H9 (cell line): ENCODE measurements around the gene LRP1B. TPM values are rescaled to one million over a fixed set of nuclear protein-coding genes. Genes with fewer than 3 reads are reported as not detected.

Experiments used
- DNase-seq: peaks from one replicate; pipeline ENCODE4 v3.0.0-alpha.2; 2017
- H2AFZ ChIP-seq: one replicate; pipeline ENCODE4 v1.6.1; 2013; ENCODE audit warnings: mild to moderate bottlenecking, low read length, control low read depth, moderate library complexity
- H2AK5ac ChIP-seq: 2 replicates; pipeline ENCODE4 v1.6.1; 2013; ENCODE audit warnings: low read length, control low read depth, mixed read lengths; ENCODE audit not compliant: insufficient read length
- H2BK120ac ChIP-seq: one replicate; pipeline ENCODE4 v1.6.1; 2013; ENCODE audit warnings: low read depth, mild to moderate bottlenecking, low read length, control low read depth, inconsistent platforms; ENCODE audit not compliant: poor library complexity, severe bottlenecking
- H2BK12ac ChIP-seq: 2 replicates; pipeline ENCODE4 v1.6.1; 2013; ENCODE audit warnings: low read length, control low read depth, mixed read lengths, low read depth; ENCODE audit not compliant: insufficient read length
- H2BK15ac ChIP-seq: 2 replicates; pipeline ENCODE4 v1.6.1; 2013; ENCODE audit warnings: low read depth, low read length, control low read depth
- H2BK20ac ChIP-seq: one replicate; pipeline ENCODE4 v1.6.1; 2013; ENCODE audit warnings: low read depth, mild to moderate bottlenecking, low read length, control low read depth, inconsistent platforms; ENCODE audit not compliant: poor library complexity, severe bottlenecking
- H2BK5ac ChIP-seq: 2 replicates; pipeline ENCODE4 v1.6.1; 2013; ENCODE audit warnings: low read length, control low read depth, mixed read lengths; ENCODE audit not compliant: insufficient read length
- H3K14ac ChIP-seq: 2 replicates; pipeline ENCODE4 v1.6.1; 2013; ENCODE audit warnings: low read length, control low read depth; ENCODE audit not compliant: insufficient read depth
- H3K18ac ChIP-seq: 2 replicates; pipeline ENCODE4 v1.6.1; 2013; ENCODE audit warnings: low read depth, mild to moderate bottlenecking, mixed read lengths, low read length, control low read depth; ENCODE audit not compliant: insufficient read length
- H3K23ac ChIP-seq: 2 replicates; pipeline ENCODE4 v1.6.1; 2013; ENCODE audit warnings: low read length, control low read depth, mixed read lengths, low read depth; ENCODE audit not compliant: insufficient read length
- H3K23me2 ChIP-seq: 2 replicates; pipeline ENCODE4 v1.6.1; 2013; ENCODE audit warnings: low read depth, mild to moderate bottlenecking, mixed read lengths, low read length, control low read depth; ENCODE audit not compliant: insufficient read length, poor library complexity, severe bottlenecking
- H3K27ac ChIP-seq: 2 replicates; pipeline ENCODE4 v1.5.1; 2013; ENCODE audit warnings: low read length, control low read depth, mixed read lengths, low read depth; ENCODE audit not compliant: insufficient read length
- H3K27me3 ChIP-seq: 2 replicates; pipeline ENCODE4 v1.6.1; 2013; ENCODE audit warnings: low read length, control low read depth, inconsistent platforms; ENCODE audit not compliant: insufficient read depth
- H3K4ac ChIP-seq: 2 replicates; pipeline ENCODE4 v1.6.1; 2013; ENCODE audit warnings: low read depth, mild to moderate bottlenecking, control low read depth, inconsistent platforms, low read length, moderate library complexity
- H3K4me1 ChIP-seq: 2 replicates; pipeline ENCODE4 v1.6.1; 2013; ENCODE audit warnings: low read length, control low read depth, inconsistent platforms; ENCODE audit not compliant: insufficient read depth
- H3K4me2 ChIP-seq: 2 replicates; pipeline ENCODE4 v1.6.1; 2013; ENCODE audit warnings: low read length, control low read depth, mixed read lengths; ENCODE audit not compliant: insufficient read length, insufficient read depth
- H3K56ac ChIP-seq: 2 replicates; pipeline ENCODE4 v1.6.1; 2013; ENCODE audit warnings: low read depth, mild to moderate bottlenecking, mixed read lengths, low read length, control low read depth; ENCODE audit not compliant: insufficient read length
- H3K79me1 ChIP-seq: 2 replicates; pipeline ENCODE4 v1.6.1; 2013; ENCODE audit warnings: low read depth, mild to moderate bottlenecking, moderate library complexity, low read length, control low read depth, inconsistent platforms; ENCODE audit not compliant: insufficient read depth, poor library complexity, severe bottlenecking
- H3K79me2 ChIP-seq: 2 replicates; pipeline ENCODE4 v1.6.1; 2013; ENCODE audit warnings: low read length, control low read depth, inconsistent platforms; ENCODE audit not compliant: insufficient read depth
- H3K9ac ChIP-seq: 2 replicates; pipeline ENCODE4 v1.6.1; 2013; ENCODE audit warnings: low read length, control low read depth, mixed read lengths; ENCODE audit not compliant: insufficient read length; ENCODE audit errors: extremely low read depth
- H3K9me3 ChIP-seq: one replicate; pipeline ENCODE4 v1.6.1; 2013; ENCODE audit warnings: low read depth, low read length, inconsistent platforms; ENCODE audit not compliant: control insufficient read depth
- H3T11ph ChIP-seq: one replicate; pipeline ENCODE4 v1.6.1; 2013; ENCODE audit warnings: mild to moderate bottlenecking, low read length, control low read depth, inconsistent platforms
- H4K20me1 ChIP-seq: one replicate; pipeline ENCODE4 v1.6.1; 2013; ENCODE audit not compliant: control insufficient read depth, insufficient read length, insufficient read depth
- H4K5ac ChIP-seq: 2 replicates; pipeline ENCODE4 v1.6.1; 2013; ENCODE audit warnings: low read depth, mild to moderate bottlenecking, mixed read lengths, low read length, control low read depth; ENCODE audit not compliant: insufficient read length
- H4K8ac ChIP-seq: replicated peaks from 2 replicates; pipeline ENCODE4 v1.6.1; 2013; ENCODE audit warnings: low read length, control low read depth, mixed read lengths, low read depth; ENCODE audit not compliant: insufficient read length
- H4K91ac ChIP-seq: 2 replicates; pipeline ENCODE4 v1.6.1; 2013; ENCODE audit warnings: low read depth, mild to moderate bottlenecking, moderate library complexity, mixed read lengths, low read length, control low read depth; ENCODE audit not compliant: insufficient read length
- H3K27ac Mint-ChIP-seq, 3 experiments: 2 replicates in 2 of 3; 3 replicates in 1 of 3; pipeline ENCODE4 v1.8.0; 2020 to 2021; ENCODE audit warnings: mixed read lengths in 3 of 3, mild to moderate bottlenecking in 1 of 3, moderate library complexity in 1 of 3
- H3K27me3 Mint-ChIP-seq: 2 replicates; pipeline ENCODE4 v1.8.0; 2021; ENCODE audit warnings: low read depth, mild to moderate bottlenecking, moderate library complexity, mixed read lengths
- H3K36me3 Mint-ChIP-seq, 3 experiments: 2 replicates in 2 of 3; 3 replicates in 1 of 3; pipeline ENCODE4 v1.8.0; 2020 to 2021; ENCODE audit warnings: low read depth in 3 of 3, mixed read lengths in 3 of 3; ENCODE audit not compliant: insufficient read depth in 1 of 3
- H3K4me1 Mint-ChIP-seq, 2 experiments: 2 replicates each; pipeline ENCODE4 v1.8.0; 2020; ENCODE audit warnings: mixed read lengths in 2 of 2
- H3K4me3 Mint-ChIP-seq, 2 experiments: 2 replicates in 1 of 2; 3 replicates in 1 of 2; pipeline ENCODE4 v1.8.0; 2020 to 2021; ENCODE audit warnings: mild to moderate bottlenecking in 2 of 2, mixed read lengths in 2 of 2, moderate library complexity in 1 of 2
- H3K9me3 Mint-ChIP-seq, 2 experiments: 2 replicates in 1 of 2; 3 replicates in 1 of 2; pipeline ENCODE4 v1.8.0; 2020; ENCODE audit warnings: mild to moderate bottlenecking in 2 of 2, mixed read lengths in 2 of 2, moderate library complexity in 1 of 2
- CTCF ChIP-seq: fragments of 200-600 bp; sonication (generic); conservative IDR thresholded peaks from 3 replicates; pipeline ENCODE4 v1.8.0; 2021; ENCODE audit warnings: antibody characterized with exemption, mild to moderate bottlenecking
- WGBS: extraction: QIAGEN DNeasy Blood & Tissue Kit; methylation state at CpG from one replicate; pipeline ENCODE4 v1.1.7; 2013; ENCODE audit warnings: missing lambda C conversion rate, low lambda C conversion rate, mixed read lengths; ENCODE audit not compliant: insufficient read length; ENCODE audit errors: extremely low coverage; 5-methylcytosine and 5-hydroxymethylcytosine counted together
- total RNA-seq: library from RNA; stranded (reverse); gene quantifications from 2 replicates; pipeline ENCODE4 v1.2.1, GENCODE V29; 2021

Gene LRP1B
- total RNA-seq, 1 experiment from 2014 or later = not detected

GRCh38 chr2:141508806-141509595 lies 621.8 kb downstream of the LRP1B start:
- no peaks in the 10 kb centered on the region for H4K20me1 ChIP-seq
- H3K79me2 ChIP-seq = no peaks in the 10 kb centered on the region
- no peak overlapping the region for H3K4ac ChIP-seq
- Mint-ChIP-seq H3K36me3 (no peaks in the 10 kb centered on the region), H3K27me3 (no peaks in the 10 kb centered on the region), H3K9me3 (no peaks in the 10 kb centered on the region), H3K27ac (no peak overlapping the region), H3K4me1 (no peaks in the 10 kb centered on the region), H3K4me3 (no peak overlapping the region)
- no peak overlapping the region for H2AFZ ChIP-seq
- H3K23ac ChIP-seq = no peak overlapping the region
- no peaks in the 10 kb centered on the region for H3K23me2 ChIP-seq
- no peak overlapping the region for H2BK120ac ChIP-seq
- no peak overlapping the region for H3K18ac ChIP-seq
- H3K9me3 ChIP-seq = no peaks in the 10 kb centered on the region
- H3K27ac ChIP-seq = no peak overlapping the region
- H2AK5ac ChIP-seq = no peak overlapping the region
- H2BK12ac ChIP-seq = no peak overlapping the region
- H3T11ph ChIP-seq = no peak overlapping the region
- no peak overlapping the region for H3K56ac ChIP-seq
- H2BK20ac ChIP-seq = no peak overlapping the region
- H4K8ac ChIP-seq = no peak overlapping the region
- H2BK5ac ChIP-seq = no peak overlapping the region
- DNase-seq = no peak
- no peak overlapping the region for H3K14ac ChIP-seq
- no peak overlapping the region for H3K4me2 ChIP-seq
- no peaks in the 10 kb centered on the region for H3K27me3 ChIP-seq
- no peak for TF ChIP-seq CTCF
- H3K9ac ChIP-seq = no peak overlapping the region
- H3K79me1 ChIP-seq = no peaks in the 10 kb centered on the region
- no peaks in the 10 kb centered on the region; the same call in 1 of the 2 replicates for H3K4me1 ChIP-seq
- WGBS = no CpG with 5 or more reads among the region's 5 CpGs
- H4K5ac ChIP-seq = no peak overlapping the region
- H4K91ac ChIP-seq = no peak overlapping the region
- no peak overlapping the region for H2BK15ac ChIP-seq
